Thoracic aorta (tissue), 2 donors: ENCODE data around the gene REPS2. TPM values are rescaled to one million over a fixed set of nuclear protein-coding genes. Genes with fewer than 3 reads are reported as not detected.

Experiments used
- ATAC-seq: fragments of 150-250 bp; one replicate; pipeline ENCODE4 v1.8.0; 2017; ENCODE audit warnings: low read depth; ENCODE audit not compliant: insufficient number of reproducible peaks, low FRiP score
- DNase-seq: peaks from one replicate; pipeline ENCODE4 v3.0.0-alpha.2; 2020; ENCODE audit warnings: low spot score
- H3K27ac ChIP-seq, 2 donors: fragments of 200-600 bp; sonication (generic); 1 replicate in 1 of 2; 2 replicates in 1 of 2; pipeline ENCODE4 v1.5.1; 2016; ENCODE audit warnings: mild to moderate bottlenecking in 2 of 2, moderate library complexity in 2 of 2
- H3K27me3 ChIP-seq: fragments of 200-600 bp; sonication (generic); replicated peaks from 2 replicates; pipeline ENCODE4 v1.6.0; 2016; ENCODE audit warnings: mild to moderate bottlenecking; ENCODE audit not compliant: insufficient read depth
- H3K36me3 ChIP-seq: fragments of 200-600 bp; sonication (generic); one replicate; pipeline ENCODE4 v1.5.1; 2016
- H3K4me1 ChIP-seq, 2 donors: fragments of 200-600 bp; sonication (generic); 1 replicate in 1 of 2; 2 replicates in 1 of 2; pipeline versions ENCODE4 v1.5.1 to v1.6.0; 2016; ENCODE audit warnings: low read depth in 2 of 2, mild to moderate bottlenecking in 1 of 2; ENCODE audit not compliant: control insufficient read depth in 1 of 2
- H3K4me3 ChIP-seq: fragments of 200-600 bp; sonication (generic); 2 replicates; pipeline ENCODE4 v1.5.1; 2016; ENCODE audit warnings: mild to moderate bottlenecking
- H3K9me3 ChIP-seq: fragments of 200-600 bp; sonication (generic); 2 replicates; pipeline ENCODE4 v1.5.1; 2016
- total RNA-seq, 2 donors: library from RNA; depleted of rRNA; stranded (reverse); fragments of >200 nt; gene quantifications; one replicate each; pipeline versions ENCODE4 v1.1.0 to v1.2.3, GENCODE V29; 2016
- TF ChIP-seq, protein P1 (sequence below): fragments of 200-600 bp; sonication (generic); IDR thresholded peaks from one replicate; pipeline ENCODE4 v1.5.1; 2019; ENCODE audit warnings: antibody characterized with exemption

Gene REPS2
- total RNA-seq, 2 donors from 2014 or later: 4.9 to 22.9 TPM

DNA sequence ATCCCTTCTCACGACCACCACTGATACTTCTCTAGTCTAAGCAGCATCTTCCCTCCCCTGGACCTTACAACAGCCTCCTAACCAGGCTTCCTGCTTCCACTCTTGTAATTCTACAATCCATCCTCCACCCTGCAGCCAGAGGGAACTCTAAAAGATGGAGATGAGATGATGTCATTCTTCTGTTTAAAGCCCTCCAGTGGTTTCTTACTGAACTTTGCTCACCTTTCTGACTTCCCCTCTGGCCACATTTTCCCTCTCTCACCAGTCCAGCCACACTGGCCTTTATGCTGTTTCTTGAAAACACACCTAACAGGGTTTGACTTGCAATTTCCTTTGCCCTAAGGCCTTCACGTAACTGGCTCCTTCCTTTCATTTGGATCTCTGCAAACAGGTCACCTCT is 237.1 kb downstream of the REPS2 start:
- Histone ChIP-seq H3K27ac (no peak overlapping the region), H3K27me3 (no peaks in the 10 kb centered on the region), H3K9me3 (no peaks in the 10 kb centered on the region), H3K36me3 (no peaks in the 10 kb centered on the region), H3K4me3 (no peak overlapping the region), H3K4me1 (no peaks in the 10 kb centered on the region)
- DNase-seq: no peak
- TF ChIP-seq, protein P1, sequence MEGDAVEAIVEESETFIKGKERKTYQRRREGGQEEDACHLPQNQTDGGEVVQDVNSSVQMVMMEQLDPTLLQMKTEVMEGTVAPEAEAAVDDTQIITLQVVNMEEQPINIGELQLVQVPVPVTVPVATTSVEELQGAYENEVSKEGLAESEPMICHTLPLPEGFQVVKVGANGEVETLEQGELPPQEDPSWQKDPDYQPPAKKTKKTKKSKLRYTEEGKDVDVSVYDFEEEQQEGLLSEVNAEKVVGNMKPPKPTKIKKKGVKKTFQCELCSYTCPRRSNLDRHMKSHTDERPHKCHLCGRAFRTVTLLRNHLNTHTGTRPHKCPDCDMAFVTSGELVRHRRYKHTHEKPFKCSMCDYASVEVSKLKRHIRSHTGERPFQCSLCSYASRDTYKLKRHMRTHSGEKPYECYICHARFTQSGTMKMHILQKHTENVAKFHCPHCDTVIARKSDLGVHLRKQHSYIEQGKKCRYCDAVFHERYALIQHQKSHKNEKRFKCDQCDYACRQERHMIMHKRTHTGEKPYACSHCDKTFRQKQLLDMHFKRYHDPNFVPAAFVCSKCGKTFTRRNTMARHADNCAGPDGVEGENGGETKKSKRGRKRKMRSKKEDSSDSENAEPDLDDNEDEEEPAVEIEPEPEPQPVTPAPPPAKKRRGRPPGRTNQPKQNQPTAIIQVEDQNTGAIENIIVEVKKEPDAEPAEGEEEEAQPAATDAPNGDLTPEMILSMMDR: no peak
- no peak for ATAC-seq

DNA sequence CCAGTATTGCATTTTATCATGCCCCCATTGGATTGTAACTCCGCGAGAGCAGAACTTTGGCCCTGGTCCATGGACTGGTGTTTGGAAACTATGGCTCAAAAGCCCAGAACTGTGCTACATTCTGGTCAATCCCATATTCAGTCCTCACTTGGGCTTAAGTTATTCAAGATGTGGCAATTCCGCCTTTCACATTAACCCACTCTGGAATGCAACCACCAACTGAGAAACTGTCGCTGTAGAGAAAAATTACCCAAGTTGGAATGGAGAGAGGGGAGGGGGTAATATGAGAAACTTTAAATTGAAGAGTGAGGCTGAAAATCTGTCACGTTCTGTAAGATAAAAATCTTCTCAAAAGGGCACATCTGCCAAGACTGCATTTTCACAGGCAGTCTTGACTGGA is 239.0 kb downstream of the REPS2 start:
- Histone ChIP-seq H3K36me3 (no peaks in the 10 kb centered on the region), H3K27ac (no peak overlapping the region), H3K4me3 (no peak overlapping the region), H3K27me3 (no peaks in the 10 kb centered on the region), H3K9me3 (no peaks in the 10 kb centered on the region), H3K4me1 (no peaks in the 10 kb centered on the region)
- ATAC-seq (no peak), DNase-seq (no peak)
- TF ChIP-seq, protein P1: no peak

DNA sequence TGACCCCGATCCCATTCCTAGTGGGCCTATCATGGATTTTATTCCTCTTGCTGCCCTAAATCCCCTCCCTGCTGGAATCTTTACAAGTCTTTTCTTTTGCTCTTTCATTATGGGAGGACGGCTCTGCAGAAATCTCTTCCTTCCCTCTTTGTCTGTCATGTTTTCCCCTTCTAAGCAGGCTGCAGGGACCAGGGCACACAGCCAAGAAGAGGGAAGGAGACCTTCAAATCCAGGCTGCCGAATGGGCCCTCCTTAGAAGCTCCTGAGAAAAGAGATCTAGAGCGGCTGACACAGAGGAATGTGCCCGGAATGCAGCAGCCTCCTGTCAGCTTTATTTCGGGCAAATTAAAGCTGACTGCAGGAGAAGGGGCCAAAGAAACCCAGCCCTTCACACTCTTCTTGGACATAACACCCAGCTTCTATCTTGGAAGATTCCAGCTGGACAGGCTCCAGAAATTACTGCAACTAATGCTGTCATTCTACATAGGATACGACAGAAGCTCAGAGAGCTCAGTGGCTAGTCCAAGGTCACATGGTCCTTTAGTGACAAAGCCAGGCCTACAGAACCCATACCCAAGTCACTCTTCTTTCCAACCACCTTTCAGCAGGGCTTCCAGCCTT is 240.8 kb downstream of the REPS2 start:
- Histone ChIP-seq H3K36me3 (no peaks in the 10 kb centered on the region), H3K27ac (no peak overlapping the region), H3K27me3 (no peaks in the 10 kb centered on the region), H3K4me3 (no peak overlapping the region), H3K4me1 (no peaks in the 10 kb centered on the region), H3K9me3 (no peaks in the 10 kb centered on the region)
- ATAC-seq (no peak), DNase-seq (no peak)
- TF ChIP-seq, protein P1: no peak

DNA sequence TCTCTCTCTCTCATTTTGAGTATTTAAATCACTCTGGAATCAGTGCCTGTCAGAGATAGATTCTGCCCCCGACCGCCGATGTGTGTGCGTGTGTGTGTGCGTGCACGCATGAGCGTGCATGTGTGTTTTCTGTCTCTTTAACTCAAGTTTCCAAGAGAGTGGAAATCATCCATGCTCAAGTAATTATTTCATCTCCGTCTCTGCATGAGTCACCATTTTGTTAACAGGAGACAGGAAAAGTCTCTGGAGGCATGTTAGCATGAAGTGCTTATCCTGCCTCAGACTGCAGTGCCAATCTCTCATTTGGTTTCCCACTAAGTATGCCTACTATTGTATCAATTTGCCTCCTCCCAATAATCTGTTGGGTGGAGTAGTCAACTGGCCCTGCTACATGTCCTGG is 245.6 kb downstream of the REPS2 start:
- Histone ChIP-seq H3K27me3 (no peaks in the 10 kb centered on the region), H3K4me3 (no peak overlapping the region), H3K36me3 (no peaks in the 10 kb centered on the region), H3K4me1 (no peaks in the 10 kb centered on the region), H3K9me3 (no peaks in the 10 kb centered on the region), H3K27ac (no peak overlapping the region)
- DNase-seq (no peak), ATAC-seq (no peak)
- TF ChIP-seq, protein P1: no peak

Other genes starting within 250 kb of the REPS2 start
- gene CTPS2, start 234.0 kb upstream of the REPS2 start, total RNA-seq: 10 to 100 TPM in 1 of 2 donors, 1 to 10 TPM in 1; 7.9 to 12.0 TPM
- 10 to 100 TPM; 18.3 to 22.2 TPM for gene SYAP1, start 227.0 kb upstream of the REPS2 start, total RNA-seq
- gene TXLNG, start 160.2 kb upstream of the REPS2 start, total RNA-seq: 10 to 100 TPM; 11.1 to 19.9 TPM
- 10 to 100 TPM; 71.2 to 92.4 TPM for gene RBBP7, start 76.3 kb upstream of the REPS2 start, total RNA-seq